22Rv1 (cell line): ENCODE results near the gene PLB1.

Source experiments
- H3K27ac ChIP-seq: fragments of 450-650 bp; 2 replicates; pipeline ENCODE4 v1.5.1; 2017
- ZFX ChIP-seq: fragments of 450-650 bp; IDR thresholded peaks from 2 replicates; pipeline ENCODE4 v1.6.1; 2017; ENCODE audit warnings: antibody characterized with exemption, borderline replicate concordance
- TF ChIP-seq, protein P1 (sequence below): fragments of 450-650 bp; IDR thresholded peaks from 2 replicates; pipeline ENCODE4 v1.5.1; 2017; ENCODE audit warnings: mild to moderate bottlenecking

The PLB1 gene

DNA sequence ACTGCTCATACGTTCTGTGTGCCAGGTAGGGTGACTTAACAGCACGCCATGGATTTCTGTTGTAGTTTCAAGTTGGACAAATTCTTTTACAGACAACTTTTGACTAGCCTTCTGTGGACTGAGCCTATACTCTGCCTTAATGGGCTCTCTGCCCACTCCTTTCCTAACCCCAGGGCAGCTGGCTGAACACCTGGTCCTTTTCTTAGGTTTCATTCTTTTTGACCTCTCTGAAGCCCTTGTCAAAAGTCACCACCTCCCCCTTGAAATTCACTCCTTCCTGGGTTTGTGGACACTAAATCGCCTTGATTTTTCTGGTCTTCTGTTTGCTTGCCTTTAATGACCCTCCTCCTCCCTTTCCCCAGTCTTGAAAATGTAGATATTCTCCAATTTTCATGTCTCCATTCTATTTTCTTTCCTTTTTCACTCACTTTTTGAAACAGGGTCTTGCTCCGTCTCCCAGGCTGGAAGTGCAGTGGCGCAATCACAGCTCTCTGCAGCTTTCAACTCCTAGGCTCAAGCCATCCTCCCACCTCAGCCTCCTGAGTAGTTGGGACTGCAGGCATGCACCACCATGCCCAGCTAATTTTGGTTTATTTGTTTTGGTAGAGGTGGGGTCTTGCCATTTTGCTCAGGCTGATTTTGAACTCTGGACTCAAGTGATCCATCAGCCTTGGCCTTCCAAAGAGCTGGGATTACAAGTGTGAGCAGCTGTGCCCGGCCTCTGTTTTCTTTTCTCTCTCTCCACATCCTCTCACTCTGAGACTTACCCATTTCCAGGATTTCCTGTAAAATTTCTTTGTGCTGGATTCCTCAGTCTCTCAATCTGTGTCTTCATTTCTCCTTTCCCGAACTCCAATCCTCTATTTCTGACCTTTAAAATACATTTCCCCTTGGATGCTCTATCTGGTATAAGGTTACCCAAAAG lies 112.9 kb downstream of the PLB1 start:
- H3K27ac ChIP-seq = no peak overlapping the region

DNA sequence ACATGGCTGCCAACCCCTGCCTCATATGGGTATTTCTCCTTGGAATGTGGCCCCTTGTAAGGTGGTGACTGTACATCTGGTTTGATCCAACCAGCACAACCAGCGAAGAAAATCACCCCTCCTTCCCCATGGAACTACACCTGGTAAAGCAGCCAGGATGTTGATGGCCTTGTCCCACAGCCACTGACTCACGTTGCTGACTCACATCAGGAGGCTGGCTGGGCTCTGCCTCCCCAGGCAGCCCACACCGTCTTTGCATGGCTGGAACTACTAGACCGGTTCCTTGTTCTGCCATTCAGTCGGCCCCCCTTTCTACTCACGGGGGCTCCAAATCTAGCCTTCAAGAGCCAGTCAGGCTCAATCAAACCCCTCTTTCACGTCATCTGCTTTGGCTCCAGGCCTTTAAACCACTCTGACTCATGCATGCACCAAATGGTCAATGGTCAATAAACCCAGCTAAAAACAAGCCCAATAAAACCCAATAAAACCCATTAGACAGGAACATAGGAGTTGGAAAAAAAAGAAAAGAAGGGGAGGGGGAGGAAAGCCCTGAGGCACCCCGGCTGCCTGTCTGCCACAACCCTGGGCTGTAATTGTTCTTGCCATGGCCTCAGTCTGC lies 114.8 kb downstream of the PLB1 start:
- no peak for TF ChIP-seq ZFX
- TF ChIP-seq, protein P1, sequence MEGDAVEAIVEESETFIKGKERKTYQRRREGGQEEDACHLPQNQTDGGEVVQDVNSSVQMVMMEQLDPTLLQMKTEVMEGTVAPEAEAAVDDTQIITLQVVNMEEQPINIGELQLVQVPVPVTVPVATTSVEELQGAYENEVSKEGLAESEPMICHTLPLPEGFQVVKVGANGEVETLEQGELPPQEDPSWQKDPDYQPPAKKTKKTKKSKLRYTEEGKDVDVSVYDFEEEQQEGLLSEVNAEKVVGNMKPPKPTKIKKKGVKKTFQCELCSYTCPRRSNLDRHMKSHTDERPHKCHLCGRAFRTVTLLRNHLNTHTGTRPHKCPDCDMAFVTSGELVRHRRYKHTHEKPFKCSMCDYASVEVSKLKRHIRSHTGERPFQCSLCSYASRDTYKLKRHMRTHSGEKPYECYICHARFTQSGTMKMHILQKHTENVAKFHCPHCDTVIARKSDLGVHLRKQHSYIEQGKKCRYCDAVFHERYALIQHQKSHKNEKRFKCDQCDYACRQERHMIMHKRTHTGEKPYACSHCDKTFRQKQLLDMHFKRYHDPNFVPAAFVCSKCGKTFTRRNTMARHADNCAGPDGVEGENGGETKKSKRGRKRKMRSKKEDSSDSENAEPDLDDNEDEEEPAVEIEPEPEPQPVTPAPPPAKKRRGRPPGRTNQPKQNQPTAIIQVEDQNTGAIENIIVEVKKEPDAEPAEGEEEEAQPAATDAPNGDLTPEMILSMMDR = no peak
- no peak overlapping the region for H3K27ac ChIP-seq

More for the DNA sequence above, 112.9 kb downstream of the PLB1 start:
- TF ChIP-seq ZFX = no peak
- TF ChIP-seq, protein P1 = no peak

GRCh38 chr2:28612131-28612812 lies 116.4 kb downstream of the PLB1 start:
- TF ChIP-seq, protein P1 = no peak
- TF ChIP-seq ZFX = no peak
- H3K27ac ChIP-seq = no peak overlapping the region

DNA sequence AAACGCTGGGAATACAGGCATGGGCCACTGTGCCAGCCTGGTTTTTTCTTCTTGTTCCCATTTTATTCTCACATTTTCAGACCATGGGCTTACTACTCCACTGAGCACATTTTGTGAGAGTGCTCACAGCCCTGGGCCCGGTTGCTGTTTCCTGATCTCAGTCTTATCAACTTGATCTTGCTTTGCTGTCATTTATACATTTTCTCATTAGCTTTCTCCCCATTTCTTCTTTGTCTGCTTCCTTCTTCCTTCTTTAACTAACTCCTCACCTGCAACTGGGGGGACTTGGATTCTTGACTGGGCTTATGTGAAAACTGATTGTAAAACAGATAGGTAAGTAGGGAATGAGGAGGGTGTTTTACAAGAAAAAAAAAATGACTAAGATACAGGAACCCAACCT lies 117.3 kb downstream of the PLB1 start:
- TF ChIP-seq ZFX = no peak
- TF ChIP-seq, protein P1 = no peak
- H3K27ac ChIP-seq = no peak overlapping the region

- no peak for TF ChIP-seq ZFX
- TF ChIP-seq, protein P1 = no peak
- no peak overlapping the region for H3K27ac ChIP-seq
Observed at GRCh38 chr2:28613633-28614501, 118.0 kb downstream of the PLB1 start.

DNA sequence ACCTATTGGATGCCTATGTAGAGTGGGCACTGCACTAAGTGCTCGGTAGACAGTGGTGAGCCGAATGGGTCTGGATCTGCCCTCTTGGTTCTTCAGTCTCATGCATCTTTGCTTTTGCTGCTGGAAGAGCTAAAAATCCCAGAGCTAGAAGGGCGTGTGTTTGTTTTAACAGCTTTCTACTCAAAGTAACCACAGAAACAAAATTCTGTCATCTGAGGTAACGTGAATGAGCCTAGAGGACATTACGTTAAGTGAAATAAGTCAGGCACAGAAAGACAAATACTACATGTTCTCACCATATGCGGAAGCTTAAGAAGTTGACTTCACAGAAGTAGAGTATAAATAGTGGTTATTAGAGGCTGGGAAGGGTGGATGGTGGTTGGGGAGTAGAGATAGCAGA lies 119.8 kb downstream of the PLB1 start:
- no peak for TF ChIP-seq ZFX
- TF ChIP-seq, protein P1 = no peak
- no peak overlapping the region for H3K27ac ChIP-seq
